Colonic mucosa (tissue), 4 donors: ENCODE data around the gene KREMEN2. TPM values are rescaled to one million over a fixed set of nuclear protein-coding genes. Genes with fewer than 3 reads are reported as not detected.

Experiments used
- DNase-seq: peaks from one replicate; pipeline ENCODE4 v3.0.0-alpha.2; 2020
- H3K27ac ChIP-seq: fragments of 200-600 bp; one replicate; pipeline ENCODE4 v1.8.0; 2021
- H3K27me3 ChIP-seq: fragments of 200-600 bp; one replicate; pipeline ENCODE4 v1.8.0; 2021
- H3K36me3 ChIP-seq: fragments of 200-600 bp; one replicate; pipeline ENCODE4 v1.8.0; 2021
- H3K4me1 ChIP-seq: fragments of 200-600 bp; one replicate; pipeline ENCODE4 v1.8.0; 2021; ENCODE audit warnings: mild to moderate bottlenecking
- H3K4me3 ChIP-seq: fragments of 200-600 bp; one replicate; pipeline ENCODE4 v1.8.0; 2021
- H3K9ac ChIP-seq, 2 donors: one replicate each; pipeline ENCODE4 v1.7.0; 2013; ENCODE audit warnings: control low read depth in 2 of 2, low read depth in 2 of 2, low read length in 2 of 2
- H3K9me3 ChIP-seq: fragments of 200-600 bp; one replicate; pipeline ENCODE4 v1.8.0; 2021
- intact Hi-C: fragments of 100-400 bp; cut with DNase I; formaldehyde crosslinking; loops from one replicate; pipeline ENCODE4 v1.14.1; 2022
- total RNA-seq, 2 donors: library from RNA; stranded (reverse); fragmentation: NEBNext Ultra II Directional in 1 of 2; extraction: Animal tissue kit (Norgen Biotek cat#: 25700) in 1 of 2; gene quantifications; one replicate each; pipeline ENCODE4 v1.2.1, GENCODE V29; 2021
- TF ChIP-seq, protein P1 (sequence below): fragments of 200-600 bp; IDR thresholded peaks from one replicate; pipeline ENCODE4 v1.8.0; 2022; ENCODE audit warnings: antibody characterized with exemption, mild to moderate bottlenecking
- donor health status: healthy.
- donor health status: DM: no; HTN: no; CAD: no.
- donor health status: DM: no; HTN: no; CAD: no.

Gene KREMEN2
- total RNA-seq, 2 donors from 2014 or later = 1.4 to 1.5 TPM

GRCh38 chr16:2950773-2951172 lies 13.3 kb upstream of the KREMEN2 start:
- H3K9me3 ChIP-seq = no peaks in the 10 kb centered on the region
- no peaks in the 10 kb centered on the region for H3K27me3 ChIP-seq
- no peak overlapping the region for H3K27ac ChIP-seq
- peaks cover 5% of the 10 kb centered on the region for H3K4me1 ChIP-seq
- no peak for DNase-seq
- H3K9ac ChIP-seq = no peak overlapping the region
- no peaks in the 10 kb centered on the region for H3K36me3 ChIP-seq
- intact Hi-C loops = no loop called here
- no peak overlapping the region for H3K4me3 ChIP-seq
- TF ChIP-seq, protein P1, sequence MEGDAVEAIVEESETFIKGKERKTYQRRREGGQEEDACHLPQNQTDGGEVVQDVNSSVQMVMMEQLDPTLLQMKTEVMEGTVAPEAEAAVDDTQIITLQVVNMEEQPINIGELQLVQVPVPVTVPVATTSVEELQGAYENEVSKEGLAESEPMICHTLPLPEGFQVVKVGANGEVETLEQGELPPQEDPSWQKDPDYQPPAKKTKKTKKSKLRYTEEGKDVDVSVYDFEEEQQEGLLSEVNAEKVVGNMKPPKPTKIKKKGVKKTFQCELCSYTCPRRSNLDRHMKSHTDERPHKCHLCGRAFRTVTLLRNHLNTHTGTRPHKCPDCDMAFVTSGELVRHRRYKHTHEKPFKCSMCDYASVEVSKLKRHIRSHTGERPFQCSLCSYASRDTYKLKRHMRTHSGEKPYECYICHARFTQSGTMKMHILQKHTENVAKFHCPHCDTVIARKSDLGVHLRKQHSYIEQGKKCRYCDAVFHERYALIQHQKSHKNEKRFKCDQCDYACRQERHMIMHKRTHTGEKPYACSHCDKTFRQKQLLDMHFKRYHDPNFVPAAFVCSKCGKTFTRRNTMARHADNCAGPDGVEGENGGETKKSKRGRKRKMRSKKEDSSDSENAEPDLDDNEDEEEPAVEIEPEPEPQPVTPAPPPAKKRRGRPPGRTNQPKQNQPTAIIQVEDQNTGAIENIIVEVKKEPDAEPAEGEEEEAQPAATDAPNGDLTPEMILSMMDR = no peak

DNA sequence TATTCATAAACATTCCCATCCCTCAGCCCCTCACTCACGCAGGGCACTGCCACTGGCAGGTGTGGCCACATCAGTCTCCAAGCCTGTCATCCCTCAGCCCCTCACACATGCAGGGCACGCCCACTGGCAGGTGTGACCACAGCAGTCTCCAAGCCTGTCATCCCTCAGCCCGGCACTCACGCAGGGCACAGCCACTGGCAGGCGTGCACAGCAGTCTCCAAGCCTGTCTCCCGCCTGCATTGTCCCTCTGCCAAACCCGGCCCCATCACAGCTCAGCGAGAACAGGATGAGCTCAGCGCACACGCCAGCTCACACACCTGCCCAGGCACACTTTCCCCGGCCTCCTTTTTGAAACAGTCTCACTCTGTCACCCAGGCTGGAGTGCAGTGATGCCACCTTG lies 11.4 kb upstream of the KREMEN2 start:
- H3K36me3 ChIP-seq = no peaks in the 10 kb centered on the region
- no peaks in the 10 kb centered on the region for H3K9me3 ChIP-seq
- no peaks in the 10 kb centered on the region for H3K27me3 ChIP-seq
- intact Hi-C loops = no loop called here
- H3K27ac ChIP-seq = no peak overlapping the region
- no peak overlapping the region for H3K4me3 ChIP-seq
- TF ChIP-seq, protein P1 = no peak
- no peak overlapping the region for H3K9ac ChIP-seq
- peaks cover 5% of the 10 kb centered on the region for H3K4me1 ChIP-seq
- no peak for DNase-seq

- no peak overlapping the region for H3K9ac ChIP-seq
- H3K36me3 ChIP-seq = no peaks in the 10 kb centered on the region
- intact Hi-C loops = no loop called here
- H3K9me3 ChIP-seq = no peaks in the 10 kb centered on the region
- peaks cover 5% of the 10 kb centered on the region for H3K4me1 ChIP-seq
- H3K27me3 ChIP-seq = no peaks in the 10 kb centered on the region
- no peak overlapping the region for H3K27ac ChIP-seq
- H3K4me3 ChIP-seq = peak overlapping the region; percentile 24
- TF ChIP-seq, protein P1 = no peak
- DNase-seq = no peak
These were observed 10.1 kb upstream of the KREMEN2 start for GRCh38 chr16:2953706-2954627.

- Histone ChIP-seq H3K4me1 (peaks cover 5% of the 10 kb centered on the region), H3K27me3 (no peaks in the 10 kb centered on the region), H3K9ac (no peak overlapping the region), H3K36me3 (no peaks in the 10 kb centered on the region), H3K27ac (no peak overlapping the region), H3K4me3 (peak overlapping the region; percentile 24), H3K9me3 (no peaks in the 10 kb centered on the region)
- TF ChIP-seq, protein P1 = no peak
- intact Hi-C loops = no loop called here
- DNase-seq = peak; percentile 60
These were observed 9.3 kb upstream of the KREMEN2 start for GRCh38 chr16:2954656-2955381.

GRCh38 chr16:2955438-2955778 lies 8.7 kb upstream of the KREMEN2 start:
- TF ChIP-seq, protein P1 = no peak
- no peak overlapping the region for H3K9ac ChIP-seq
- no peak for DNase-seq

More at GRCh38 chr16:2955438-2955778, 8.7 kb upstream of the KREMEN2 start:
- Histone ChIP-seq H3K4me3 (no peak overlapping the region), H3K9me3 (no peaks in the 10 kb centered on the region), H3K36me3 (no peaks in the 10 kb centered on the region), H3K27me3 (no peaks in the 10 kb centered on the region), H3K27ac (peak overlapping the region; percentile 22), H3K4me1 (peaks cover 5% of the 10 kb centered on the region)
- intact Hi-C loops = no loop called here
